H1 (cell line): ENCODE data around the gene IFT74. TPM values are rescaled to one million over a fixed set of nuclear protein-coding genes. Genes with fewer than 3 reads are reported as not detected.

Experiments
- CBX5 ChIP-seq: fragments of 300-800, 300-1000 bp; sonication (generic); IDR thresholded peaks from 2 replicates; pipeline ENCODE4 v1.7.1; 2016; ENCODE audit warnings: antibody characterized with exemption, low read length, low read depth
- CHD1 ChIP-seq: IDR thresholded peaks from 2 replicates; pipeline ENCODE4 v1.6.1; 2012; ENCODE audit warnings: low read depth, low read length, improper control_type of control experiment
- CHD7 ChIP-seq: fragments of 300-600 bp; sonication (generic); IDR thresholded peaks from 2 replicates; pipeline ENCODE4 v1.7.1; 2012; ENCODE audit warnings: low read length, moderate library complexity, mild to moderate bottlenecking, inconsistent platforms; ENCODE audit not compliant: insufficient replicate concordance
- MAFK ChIP-seq: IDR thresholded peaks from 2 replicates; pipeline ENCODE4 v1.6.1; 2012; ENCODE audit warnings: low read depth, mild to moderate bottlenecking, improper control_type of control experiment, low read length
- MAX ChIP-seq: IDR thresholded peaks from 2 replicates; pipeline ENCODE4 v1.6.1; 2012; ENCODE audit warnings: inconsistent platforms
- polyA plus RNA-seq, 7 experiments: library from polyadenylated mRNA; depleted of rRNA in 3 of 7; stranded (reverse) in 5 of 7; unstranded in 2 of 7; fragments of >200 nt in 5 of 7; fragments of 200-250 nt in 2 of 7; gene quantifications; 1 replicate in 5 of 7; 2 replicates in 1 of 7; 4 replicates in 1 of 7; pipeline versions ENCODE4 v1.2.1 to v1.2.3, GENCODE V29; 2011 to 2013; ENCODE audit warnings: missing spikeins in 2 of 7, mixed read lengths in 2 of 7
- total RNA-seq: library from RNA; stranded (reverse); fragmentation: NEBNext Ultra II Directional; extraction: Animal tissue kit (Norgen Biotek cat#: 25700); gene quantifications from 2 replicates; pipeline ENCODE4 v1.2.1, GENCODE V29; 2021

Gene IFT74
- total and polyA plus RNA-seq, 2 of the 8 experiments (the other 6 are each of a cell fraction or from before 2014, with no cell fraction given) = 4.4 to 17.8 TPM

- no peak for TF ChIP-seq CHD7
- TF ChIP-seq CBX5 = no peak
- no peak for TF ChIP-seq CHD1
- TF ChIP-seq MAFK = no peak
- no peak for TF ChIP-seq MAX
These were observed 15.4 kb upstream of the IFT74 start (continued) for GRCh38 chr9:26940779-26941178.
